Stimulated activated CD8-positive, alpha-beta memory T cell treated with anti-CD3 and anti-CD28 coated beads, Interleukin-12 subunit alpha, Interleukin-12 subunit beta, amount 100 ng/mL, for 24 hours (primary cell): ENCODE data around the gene CCDC158.
"Not testable (repeated sequence)": the region's sequence is repeated elsewhere in the genome, so short reads cannot be mapped to it uniquely, and the experiment has no call there.

Source experiments
- DNase-seq: peaks from one replicate; pipeline ENCODE4 v3.0.0-alpha.2; 2020; ENCODE audit errors: extremely low read depth

The CCDC158 gene

GRCh38 chr4:76373919-76374552, 46.9 kb downstream of the CCDC158 start:
- no peak for DNase-seq

GRCh38 chr4:76366737-76367136, 54.2 kb downstream of the CCDC158 start:
- DNase-seq = no peak

DNA sequence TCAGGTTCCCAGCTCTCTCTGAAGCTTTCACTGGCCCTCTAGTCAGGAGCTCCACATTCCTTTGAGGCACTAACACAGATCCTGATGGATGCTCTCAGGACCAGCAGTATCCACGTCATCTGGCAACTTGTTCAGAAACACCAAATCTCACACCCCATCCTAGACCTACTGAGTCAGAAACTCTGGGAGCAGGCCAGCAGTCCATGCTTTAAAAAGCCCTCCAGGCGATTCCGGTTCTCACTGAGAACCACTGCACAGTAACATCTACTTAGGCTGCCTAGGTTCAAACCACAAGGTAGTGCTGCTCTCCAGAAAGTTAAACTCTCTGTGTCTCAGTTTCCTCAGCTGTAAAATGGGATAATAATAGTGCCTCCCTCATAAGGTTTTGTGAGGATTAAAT, 55.3 kb downstream of the CCDC158 start:
- no peak for DNase-seq

DNA sequence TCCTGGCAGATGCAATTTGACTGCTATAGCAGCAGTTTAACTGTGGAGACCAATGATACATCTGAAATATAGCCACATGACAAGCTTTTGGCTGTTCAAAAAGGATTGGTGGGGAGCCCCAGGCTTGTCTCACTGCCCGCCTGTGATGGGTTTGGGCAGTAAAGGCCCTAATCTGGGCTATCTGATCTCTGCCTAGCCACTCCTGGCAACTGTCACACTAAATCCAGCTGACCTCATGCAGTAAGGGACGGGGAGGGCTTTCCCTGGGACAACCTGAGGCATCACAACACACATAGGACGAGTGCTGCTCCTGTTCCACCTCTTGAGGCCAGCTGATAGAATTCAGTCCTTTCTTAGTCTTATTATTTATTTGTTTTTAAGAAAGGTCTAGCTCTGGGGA, 56.2 kb downstream of the CCDC158 start:
- no peak for DNase-seq

GRCh38 chr4:76363556-76364290, 57.2 kb downstream of the CCDC158 start:
- no peak for DNase-seq

- DNase-seq = no peak
Observed at GRCh38 chr4:76361689-76362412, 59.1 kb downstream of the CCDC158 start.

DNA sequence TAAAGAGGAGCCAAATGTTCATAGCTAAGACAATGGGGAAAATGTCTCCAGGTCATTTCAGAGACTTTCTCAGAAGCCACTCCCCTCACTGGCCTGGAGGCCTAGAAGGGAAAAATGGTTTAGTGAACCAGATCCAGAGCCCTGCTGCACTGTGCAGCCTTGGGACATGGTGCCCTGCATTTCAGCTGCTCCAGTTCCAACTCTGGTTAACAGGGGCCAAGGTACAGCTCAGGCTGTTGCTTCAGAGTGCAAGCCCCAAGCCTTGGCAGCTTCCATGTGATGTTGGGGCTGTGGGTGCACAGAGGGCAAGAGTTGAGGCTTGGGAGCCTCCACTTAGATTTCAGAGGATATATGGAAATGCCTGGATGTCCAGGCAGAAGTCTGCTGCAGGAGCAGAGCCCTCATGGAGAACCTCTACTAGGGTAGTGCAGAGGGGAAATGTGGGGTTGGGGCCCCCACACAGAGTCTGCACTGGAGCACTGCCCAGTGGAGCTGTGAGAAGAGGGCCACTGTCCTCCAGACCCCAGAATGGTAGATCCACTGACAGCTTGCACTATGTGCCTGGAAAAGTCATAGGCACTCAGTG, 61.0 kb downstream of the CCDC158 start:
- not testable (repeated sequence) for DNase-seq

- no peak for DNase-seq
Observed at GRCh38 chr4:76357981-76358380, 63.0 kb downstream of the CCDC158 start.

DNA sequence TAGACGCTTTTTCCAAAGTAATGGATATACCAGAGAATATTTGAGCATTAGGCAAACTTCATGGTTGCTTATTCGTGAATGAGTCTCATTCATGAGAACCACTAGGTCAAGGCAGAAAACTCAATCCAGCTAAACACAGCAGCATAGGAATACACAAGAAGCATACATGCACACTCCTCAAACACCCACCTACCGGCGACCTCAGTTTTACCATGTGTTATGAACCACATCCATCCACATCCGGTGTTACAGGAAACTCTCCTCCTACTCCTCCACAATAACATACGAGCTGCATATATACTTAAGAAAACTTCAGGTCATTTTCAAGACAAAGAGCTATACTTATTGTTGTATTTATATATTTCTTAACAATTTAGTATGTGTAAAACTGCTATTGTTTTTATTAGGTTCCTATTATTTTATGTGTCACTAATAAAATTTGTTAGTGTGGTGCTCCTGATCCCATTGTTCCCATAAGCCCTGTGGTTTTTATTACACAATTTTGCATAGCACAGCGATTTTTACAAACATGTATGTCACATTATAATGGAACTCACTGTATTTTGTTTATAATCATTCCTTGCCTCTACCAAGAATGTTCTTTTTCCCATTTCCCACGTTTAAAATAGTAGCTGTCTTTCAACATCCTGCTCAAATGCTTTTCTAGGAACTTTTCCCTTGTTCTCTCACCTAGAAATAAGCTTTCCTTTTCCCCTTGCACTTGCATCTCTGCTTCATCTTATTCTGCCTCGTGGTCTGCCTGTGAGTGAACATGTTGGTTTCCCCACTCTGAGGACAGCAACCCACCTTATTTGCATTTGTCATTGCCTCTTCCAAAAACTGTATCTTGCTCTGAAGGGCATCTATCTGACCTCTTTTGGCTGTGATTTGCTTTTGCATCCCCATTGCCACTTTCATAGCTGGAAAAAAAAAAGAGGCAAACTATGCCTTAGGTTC, 66.1 kb downstream of the CCDC158 start:
- DNase-seq = no peak

DNA sequence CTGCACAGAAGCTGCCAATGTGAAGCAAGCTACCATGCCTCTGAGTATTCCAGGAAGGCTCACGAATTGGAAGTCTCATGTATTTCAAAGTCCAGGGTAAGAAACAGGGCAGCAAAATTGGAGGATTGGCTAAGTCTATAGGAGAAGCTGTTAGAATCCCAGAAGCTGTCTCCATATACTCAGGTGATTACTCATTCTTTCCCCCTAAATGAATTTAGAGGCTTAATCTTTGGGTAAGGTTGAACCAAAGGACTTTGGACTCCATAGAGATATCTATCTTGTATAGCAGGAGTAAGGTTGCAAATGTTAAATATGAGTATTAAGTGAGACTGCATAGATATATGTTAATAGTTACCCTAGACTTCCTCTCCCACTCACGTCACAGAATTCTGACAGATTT, 78.1 kb downstream of the CCDC158 start:
- no peak for DNase-seq

- DNase-seq = no peak
Observed at GRCh38 chr4:76342191-76342590, 78.8 kb downstream of the CCDC158 start.

- no peak for DNase-seq
Observed at GRCh38 chr4:76341063-76341462, 79.9 kb downstream of the CCDC158 start.

GRCh38 chr4:76339364-76339763, 81.6 kb downstream of the CCDC158 start:
- no peak for DNase-seq

DNA sequence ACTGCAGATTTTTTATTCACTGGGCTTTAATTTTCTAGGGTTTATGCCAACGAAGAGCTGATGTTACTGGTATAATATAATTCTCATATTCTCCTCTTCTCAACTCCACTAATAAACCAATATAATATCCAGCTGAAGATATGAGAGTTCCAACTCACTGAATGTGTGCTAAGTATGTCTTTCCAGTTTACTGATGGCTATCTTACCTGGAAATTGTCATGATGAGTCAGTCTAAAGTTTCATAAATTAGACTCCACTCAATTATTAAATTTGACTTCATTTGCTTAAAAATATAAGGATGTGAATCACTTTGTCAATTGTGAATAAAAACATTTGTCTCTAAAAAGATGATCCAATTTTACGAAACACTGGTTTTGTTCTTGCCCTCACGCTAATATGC, 86.1 kb downstream of the CCDC158 start:
- no peak for DNase-seq

DNA sequence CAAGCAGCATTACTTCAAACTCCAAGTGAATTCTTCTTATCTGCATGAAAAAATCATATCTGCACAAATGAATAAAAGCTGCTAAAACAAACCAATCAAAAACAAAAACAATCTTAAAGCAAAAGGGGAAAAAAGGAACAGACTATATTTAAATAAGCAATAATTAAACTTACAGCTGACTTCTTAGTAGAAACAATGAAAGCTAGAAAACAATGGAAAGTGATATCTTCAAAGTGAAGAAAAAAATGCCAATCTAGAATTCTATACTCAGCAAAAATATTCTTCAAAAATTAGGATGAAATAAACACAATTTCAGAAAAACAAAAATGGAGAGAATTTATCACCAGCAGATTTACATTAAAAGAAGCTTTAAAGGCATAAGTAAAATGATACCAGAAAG, 94.4 kb downstream of the CCDC158 start:
- DNase-seq = no peak

GRCh38 chr4:76325072-76325471, 95.9 kb downstream of the CCDC158 start:
- no peak for DNase-seq

GRCh38 chr4:76322236-76322635, 98.7 kb downstream of the CCDC158 start:
- DNase-seq = no peak

- no peak for DNase-seq
Observed at GRCh38 chr4:76316131-76316530, 104.8 kb downstream of the CCDC158 start.

DNA sequence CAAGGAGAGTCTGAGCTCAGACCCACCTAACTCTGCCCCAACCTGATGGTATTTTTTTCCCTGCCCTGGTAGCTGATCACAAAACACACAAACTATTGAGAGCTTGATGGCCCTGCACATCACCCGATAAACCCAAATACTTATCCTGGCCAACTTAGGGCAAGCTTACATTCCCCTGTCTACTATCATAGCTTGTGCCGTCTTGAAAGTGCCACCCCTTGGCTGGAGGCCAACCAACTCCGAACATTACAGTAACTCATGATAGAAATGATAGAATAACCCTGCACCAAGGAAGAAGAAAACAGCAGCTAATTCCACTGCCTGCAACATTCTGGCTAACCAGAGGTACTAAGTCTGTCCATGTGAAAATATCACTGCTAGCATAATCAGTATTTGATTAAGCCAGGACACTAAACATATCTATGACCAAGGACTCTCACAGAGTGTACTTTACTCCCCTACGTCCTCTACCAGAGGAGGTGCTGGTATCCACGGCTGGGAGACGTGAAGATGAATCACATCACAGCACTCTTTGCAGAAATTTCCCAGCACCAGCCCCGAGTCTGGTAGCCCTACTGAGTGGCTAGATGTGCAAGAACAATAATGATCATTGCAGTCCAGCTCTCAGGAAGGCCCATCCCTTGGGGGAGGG, 105.5 kb downstream of the CCDC158 start:
- no peak for DNase-seq

DNA sequence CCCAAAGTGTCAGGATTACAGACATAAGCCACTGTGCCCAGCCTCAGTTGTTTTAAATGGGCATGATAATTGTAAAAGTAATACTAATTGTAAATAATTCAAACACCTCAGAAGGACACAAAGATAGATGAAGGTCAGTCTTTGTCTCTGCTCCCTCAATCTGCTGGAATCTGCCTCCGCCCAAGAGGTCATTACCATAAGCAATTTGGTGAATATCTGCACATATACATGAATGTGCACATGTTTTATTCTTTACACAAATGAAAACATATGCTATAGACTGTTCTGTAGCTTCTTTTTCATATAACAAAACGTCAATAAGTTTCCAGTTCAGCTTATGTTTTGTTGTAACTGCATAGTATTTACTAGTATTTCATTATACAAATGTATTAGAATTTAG, 107.4 kb downstream of the CCDC158 start:
- DNase-seq = no peak

DNA sequence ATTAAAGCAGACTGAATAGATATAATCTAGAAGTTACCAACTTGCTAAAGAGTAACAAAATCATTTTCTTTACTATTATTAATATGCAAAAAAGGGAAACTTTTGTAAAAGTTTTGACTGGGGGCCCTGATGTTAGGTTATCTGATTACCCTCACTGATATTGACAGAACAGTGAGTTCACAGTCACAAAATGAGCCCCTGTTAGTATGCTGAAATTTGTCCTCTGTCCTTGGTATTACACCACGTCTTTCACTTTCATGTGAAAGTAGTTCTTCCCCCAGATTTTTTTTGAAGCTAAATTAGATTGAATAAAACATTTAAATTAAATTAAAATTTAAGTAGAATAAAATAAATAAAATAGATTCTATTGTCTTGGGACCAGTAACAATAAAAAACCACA, 108.5 kb downstream of the CCDC158 start:
- DNase-seq = no peak
